AG09309 (cell line): ENCODE results near the gene BAG2.
A peak's percentile ranks its signal among the peaks of the same experiment; 100 is the strongest.

Source experiments
- DNase-seq: peaks from one replicate; pipeline ENCODE4 v3.0.0-alpha.2; 2010; ENCODE audit warnings: low read depth
- H3K4me3 ChIP-seq: 2 replicates; pipeline ENCODE4 v1.5.1; 2011; ENCODE audit warnings: mild to moderate bottlenecking, low read depth, low read length, moderate library complexity; ENCODE audit not compliant: control insufficient read depth
- CTCF ChIP-seq: IDR thresholded peaks from 2 replicates; pipeline ENCODE4 v1.5.1; 2011; ENCODE audit warnings: mild to moderate bottlenecking, low read depth, low read length, inconsistent platforms; ENCODE audit not compliant: insufficient read depth, control insufficient read depth; ENCODE audit errors: missing control alignments

The BAG2 gene

GRCh38 chr6:57221936-57222742 lies 50.0 kb downstream of the BAG2 start, which contains the start of gene RAB23:
TSS of gene RAB23 (minus strand) at chr6:57222307. CDS start at chr6:57210380, 11,927 bp downstream.
- H3K4me3 ChIP-seq = peak within 1 kb of the TSS; percentile 98
- no peak for DNase-seq
- TF ChIP-seq CTCF = no peak

GRCh38 chr6:57222743-57223077 lies 50.6 kb downstream of the BAG2 start:
- no peak for TF ChIP-seq CTCF
- no peak for DNase-seq
- peak overlapping the region; percentile 98; the same call in 1 of the 2 replicates for H3K4me3 ChIP-seq

GRCh38 chr6:57224769-57225515 lies 52.8 kb downstream of the BAG2 start:
- no peak overlapping the region for H3K4me3 ChIP-seq
- no peak for TF ChIP-seq CTCF
- DNase-seq = no peak

- no peak for DNase-seq
- H3K4me3 ChIP-seq = no peak overlapping the region
- TF ChIP-seq CTCF = no peak
Observed at GRCh38 chr6:57226221-57226620, 54.1 kb downstream of the BAG2 start.
